HFFc6 (cell line): ENCODE results near the gene SMARCE1. TPM values are rescaled to one million over a fixed set of nuclear protein-coding genes. Genes with fewer than 3 reads are reported as not detected.
A peak's percentile ranks its signal among the peaks of the same experiment; 100 is the strongest.

ENCODE experiments used
- DNase-seq: peaks from one replicate; pipeline ENCODE4 v3.0.0-alpha.2; 2018
- H3K27ac Mint-ChIP-seq: 2 replicates; pipeline ENCODE4 v1.8.0; 2020; ENCODE audit warnings: mild to moderate bottlenecking, mixed read lengths
- H3K27me3 Mint-ChIP-seq: 2 replicates; pipeline ENCODE4 v1.8.0; 2021; ENCODE audit warnings: mild to moderate bottlenecking, moderate library complexity, mixed read lengths; ENCODE audit not compliant: insufficient read depth
- H3K36me3 Mint-ChIP-seq: 2 replicates; pipeline ENCODE4 v1.8.0; 2021; ENCODE audit warnings: low read depth, mixed read lengths
- H3K4me1 Mint-ChIP-seq: 2 replicates; pipeline ENCODE4 v1.8.0; 2020; ENCODE audit warnings: low read depth, mixed read lengths
- H3K4me3 Mint-ChIP-seq: 2 replicates; pipeline ENCODE4 v1.8.0; 2020; ENCODE audit warnings: mild to moderate bottlenecking, moderate library complexity, mixed read lengths
- H3K9me3 Mint-ChIP-seq: 2 replicates; pipeline ENCODE4 v1.8.0; 2020; ENCODE audit warnings: mild to moderate bottlenecking, mixed read lengths
- CTCF ChIP-seq: fragments of 200-600 bp; sonication (generic); IDR thresholded peaks from 2 replicates; pipeline ENCODE4 v1.5.0; 2021; ENCODE audit warnings: antibody characterized with exemption, mild to moderate bottlenecking
- total RNA-seq, 6 experiments: library from RNA; stranded (reverse); fragmentation: NEBNext Ultra II Directional; extraction: Animal tissue kit (Norgen Biotek cat#: 25700); gene quantifications; 2 replicates in 1 of 6; 3 replicates in 5 of 6; pipeline ENCODE4 v1.2.3, GENCODE V29; 2021

The SMARCE1 gene
- total RNA-seq, 6 experiments from 2014 or later: 114 to 148 (median 139) TPM

- DNase-seq: no peak
- H3K4me3 Mint-ChIP-seq: no peak overlapping the region
- H3K27me3 Mint-ChIP-seq: peaks cover 38% of the 10 kb centered on the region
- TF ChIP-seq CTCF: no peak
- H3K36me3 Mint-ChIP-seq: no peaks in the 10 kb centered on the region
- no peaks in the 10 kb centered on the region for H3K9me3 Mint-ChIP-seq
- no peaks in the 10 kb centered on the region; the same call in 1 of the 2 replicates for H3K4me1 Mint-ChIP-seq
- no peak overlapping the region for H3K27ac Mint-ChIP-seq
These were observed 12.3 kb upstream of the SMARCE1 start for GRCh38 chr17:40659911-40660310.

GRCh38 chr17:40658396-40658795 is 10.8 kb upstream of the SMARCE1 start:
- H3K27me3 Mint-ChIP-seq: peaks cover 28% of the 10 kb centered on the region
- no peak overlapping the region for H3K27ac Mint-ChIP-seq
- no peak overlapping the region for H3K4me3 Mint-ChIP-seq
- H3K4me1 Mint-ChIP-seq: peaks cover 2% of the 10 kb centered on the region; the same call in 1 of the 2 replicates
- H3K36me3 Mint-ChIP-seq: no peaks in the 10 kb centered on the region
- DNase-seq: no peak
- no peak for TF ChIP-seq CTCF
- H3K9me3 Mint-ChIP-seq: no peaks in the 10 kb centered on the region

GRCh38 chr17:40651939-40652338 is 4.3 kb upstream of the SMARCE1 start:
- Mint-ChIP-seq H3K27me3 (peaks cover 11% of the 10 kb centered on the region), H3K4me3 (no peak overlapping the region), H3K36me3 (no peaks in the 10 kb centered on the region), H3K27ac (no peak overlapping the region), H3K4me1 (peaks cover 19% of the 10 kb centered on the region), H3K9me3 (no peaks in the 10 kb centered on the region)
- no peak for TF ChIP-seq CTCF
- DNase-seq: no peak

- Mint-ChIP-seq H3K27me3 (peaks cover 6% of the 10 kb centered on the region), H3K27ac (peak overlapping the region; percentile 99), H3K36me3 (peaks cover 18% of the 10 kb centered on the region), H3K4me1 (peaks cover 43% of the 10 kb centered on the region), H3K4me3 (peak overlapping the region; percentile 95), H3K9me3 (no peaks in the 10 kb centered on the region)
- DNase-seq: peak; percentile 7
- TF ChIP-seq CTCF: no peak
These were observed 858 bp upstream of the SMARCE1 start for GRCh38 chr17:40648384-40648968.

GRCh38 chr17:40646791-40647623 is 611 bp downstream of the SMARCE1 start:
- H3K36me3 Mint-ChIP-seq: peaks cover 31% of the 10 kb centered on the region
- peak; percentile 1 for DNase-seq
- no peak for TF ChIP-seq CTCF
- peak overlapping the region; percentile 99 for H3K27ac Mint-ChIP-seq
- H3K4me3 Mint-ChIP-seq: peak overlapping the region; percentile 95
- H3K9me3 Mint-ChIP-seq: no peaks in the 10 kb centered on the region
- peaks cover 6% of the 10 kb centered on the region for H3K27me3 Mint-ChIP-seq
- peaks cover 40% of the 10 kb centered on the region for H3K4me1 Mint-ChIP-seq
